Heart left ventricle (tissue), 16 donors: ENCODE data around the gene DNAJB4. TPM values are rescaled to one million over a fixed set of nuclear protein-coding genes. Genes with fewer than 3 reads are reported as not detected.

ENCODE experiments used
- ATAC-seq, 4 donors: fragments of 200-7000 bp; cut with Tn5 transposase; one replicate each; pipeline ENCODE4 v1.9.1; 2020 to 2022; ENCODE audit warnings: moderate library complexity in 4 of 4, mild to moderate bottlenecking in 3 of 4, moderate number of reproducible peaks in 1 of 4
- DNase-seq, 5 donors: peaks; one replicate each; pipeline ENCODE4 v3.0.0-alpha.2; 2020
- H3K27ac ChIP-seq, 12 donors: fragments of 200-600 bp; sonication (generic) in 4 of 12; one replicate each; pipeline versions ENCODE4 v1.5.0 to v1.8.0; 2016 to 2022; ENCODE audit warnings: mild to moderate bottlenecking in 2 of 12
- H3K27me3 ChIP-seq, 9 donors: fragments of 200-600 bp; sonication (generic) in 2 of 9; one replicate each; pipeline versions ENCODE4 v1.5.1 to v1.8.0; 2016 to 2022; ENCODE audit warnings: mild to moderate bottlenecking in 3 of 9
- H3K36me3 ChIP-seq, 9 donors: fragments of 200-600 bp; sonication (generic) in 2 of 9; one replicate each; pipeline versions ENCODE4 v1.5.0 to v1.8.0; 2018 to 2022; ENCODE audit warnings: mild to moderate bottlenecking in 2 of 9
- H3K4me1 ChIP-seq, 12 donors: fragments of 200-600 bp; sonication (generic) in 4 of 12; one replicate each; pipeline versions ENCODE4 v1.5.0 to v1.8.0; 2016 to 2022; ENCODE audit warnings: mild to moderate bottlenecking in 3 of 12
- H3K4me3 ChIP-seq, 12 donors: fragments of 200-600 bp; sonication (generic) in 4 of 12; one replicate each; pipeline versions ENCODE4 v1.5.0 to v1.8.0; 2017 to 2022; ENCODE audit warnings: mild to moderate bottlenecking in 9 of 12, moderate library complexity in 4 of 12
- H3K9me3 ChIP-seq, 12 donors: fragments of 200-600 bp; sonication (generic) in 4 of 12; one replicate each; pipeline versions ENCODE4 v1.5.0 to v1.8.0; 2016 to 2022; ENCODE audit warnings: mild to moderate bottlenecking in 1 of 12
- POLR2A ChIP-seq, 2 donors: fragments of 450-650 bp; IDR thresholded peaks; one replicate each; pipeline ENCODE4 v1.6.1; 2017; ENCODE audit warnings: antibody characterized with exemption in 2 of 2, mild to moderate bottlenecking in 2 of 2, moderate library complexity in 2 of 2
- WGBS, 4 donors: extraction: QIAGEN DNeasy Blood & Tissue Kit in 2 of 4; methylation state at CpG; one replicate each; pipeline versions ENCODE4 v1.1.5 to v1.1.7; 2013 to 2018; 5-methylcytosine and 5-hydroxymethylcytosine counted together
- intact Hi-C, 10 donors: fragments of 100-400 bp; cut with DNase I; formaldehyde crosslinking; loops; one replicate each; pipeline versions ENCODE4 v1.11.1 to v1.14.2; 2022
- polyA plus RNA-seq, 2 donors: library from polyadenylated mRNA; stranded (reverse); fragments of 200-250 nt; gene quantifications; one replicate each; pipeline ENCODE4 v1.2.3, GENCODE V29; 2013
- total RNA-seq, 9 donors: library from RNA; depleted of rRNA in 2 of 9; stranded (reverse); fragments of >200 nt in 2 of 9; fragmentation: NEBNext Ultra II Directional in 3 of 9; extraction: Animal tissue kit (Norgen Biotek cat#: 25700) in 3 of 9; gene quantifications; one replicate each; pipeline versions ENCODE4 v1.1.0 to v1.2.4, GENCODE V29; 2016 to 2023
- TF ChIP-seq, protein P1 (sequence below), 12 donors: fragments of 200-600 bp; sonication (generic) in 4 of 12; IDR thresholded peaks; one replicate each; pipeline versions ENCODE4 v1.5.0 to v1.8.0; 2018 to 2022; ENCODE audit warnings: antibody characterized with exemption in 12 of 12, mild to moderate bottlenecking in 5 of 12
- donor health status: ischemic (EF 13 %, LVEDD 7.1; RV severe dilation, severe dysfunction).
- donor health status: healthy with polysubstance abuse.
- donor health status: DM: no; HTN: yes; CAD: no.
- donor health status: DM: no; HTN: no; CAD: no.
- donor health status: ischemic (EF 25% LVEDD 6.9; RV normal size, moderate dysfunction).
- donor health status: ischemic (EF 25% LVEDD 5.7; RV mildly dilated, moderate dysfunction).
- donor health status: healthy.
- donor health status: DM: yes; HTN: yes; CAD: no.
- donor health status: ischemic (EF 35%, LVEDD 5.7; RV mildly dilated, moderate dysfunction).
- donor health status: nonischemic (EF 11% LVEDD 7.7; RV severe dilation, severe dysfunction).
- donor health status: DM: yes; HTN: yes; CAD: no.
- donor health status: PGD.
- donor health status: ischemic (EF 29% LVEDD 5.4; RV normal size, mild dysfunction).
- donor health status: nonischemic (EF 23%, LVEDD 6.1; RV moderate dilation, normal function).

The DNAJB4 gene
- total and polyA plus RNA-seq, 11 donors = 35.2 to 190 (median 95.9) TPM

DNA sequence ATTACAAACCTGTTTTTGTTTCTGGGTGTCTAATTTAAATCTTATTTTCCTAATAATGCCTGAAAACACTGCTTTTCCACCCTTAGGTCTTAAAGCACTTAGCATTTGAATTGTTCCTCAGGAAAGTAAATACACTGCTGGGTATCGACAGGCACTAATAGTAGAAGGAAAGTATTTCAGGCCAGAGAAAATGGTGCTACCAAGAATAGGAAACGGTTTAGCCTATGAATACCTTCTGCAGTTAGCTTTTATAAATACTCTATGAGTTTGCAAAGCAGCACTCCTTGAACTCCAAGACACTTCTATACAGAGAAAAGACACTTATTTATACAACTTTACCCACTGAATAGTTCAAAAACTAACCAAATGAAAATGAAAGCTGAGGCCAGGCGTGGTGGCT is 32.7 kb upstream of the DNAJB4 start:
- intact Hi-C loops = no loop called here

DNA sequence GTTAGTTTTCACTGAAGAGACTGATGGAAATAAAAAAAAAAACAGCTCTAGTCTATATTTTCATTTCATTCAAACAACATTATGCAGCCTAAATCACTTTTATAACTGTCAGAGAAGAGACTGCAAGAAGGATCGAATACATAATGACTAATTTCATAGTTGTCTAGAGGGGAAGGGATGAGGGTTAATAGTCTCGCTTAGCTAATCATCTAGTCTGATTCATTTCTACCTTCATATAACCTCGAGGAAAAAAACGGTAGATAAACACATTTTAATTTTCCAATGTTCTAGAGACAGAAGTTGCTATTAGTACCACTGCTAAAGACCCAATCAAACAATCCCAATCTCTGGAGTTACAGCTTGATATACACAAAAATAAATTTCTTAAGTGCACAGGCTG is 29.4 kb upstream of the DNAJB4 start:
- Histone ChIP-seq H3K36me3 (peaks cover 0 to 47% (median 9%) of the 10 kb centered on the region in 9 donors), H3K9me3 (no peaks in the 10 kb centered on the region), H3K4me3 (peak overlapping the region in 9 of 12 donors; percentile 19 to 90 (median 81)), H3K27ac (peak overlapping the region in 5 of 12 donors; percentile 4 to 40 (median 24)), H3K4me1 (peaks cover 0 to 70% (median 40%) of the 10 kb centered on the region in 12 donors), H3K27me3 (no peaks in the 10 kb centered on the region)
- ATAC-seq (no peak), DNase-seq (no peak)
- WGBS, 4 donors = 11 to 22% (median 20%) methylated on average over 4 of the region's 4 CpGs
- intact Hi-C loops = loop anchor here in 6 of 10 donors (5.0 kb wide), 3 partner anchors 37 to 137 kb away; partner anchors contain the start of gene GIPC2 (in 1 of the 6)
- TF ChIP-seq, protein P1, sequence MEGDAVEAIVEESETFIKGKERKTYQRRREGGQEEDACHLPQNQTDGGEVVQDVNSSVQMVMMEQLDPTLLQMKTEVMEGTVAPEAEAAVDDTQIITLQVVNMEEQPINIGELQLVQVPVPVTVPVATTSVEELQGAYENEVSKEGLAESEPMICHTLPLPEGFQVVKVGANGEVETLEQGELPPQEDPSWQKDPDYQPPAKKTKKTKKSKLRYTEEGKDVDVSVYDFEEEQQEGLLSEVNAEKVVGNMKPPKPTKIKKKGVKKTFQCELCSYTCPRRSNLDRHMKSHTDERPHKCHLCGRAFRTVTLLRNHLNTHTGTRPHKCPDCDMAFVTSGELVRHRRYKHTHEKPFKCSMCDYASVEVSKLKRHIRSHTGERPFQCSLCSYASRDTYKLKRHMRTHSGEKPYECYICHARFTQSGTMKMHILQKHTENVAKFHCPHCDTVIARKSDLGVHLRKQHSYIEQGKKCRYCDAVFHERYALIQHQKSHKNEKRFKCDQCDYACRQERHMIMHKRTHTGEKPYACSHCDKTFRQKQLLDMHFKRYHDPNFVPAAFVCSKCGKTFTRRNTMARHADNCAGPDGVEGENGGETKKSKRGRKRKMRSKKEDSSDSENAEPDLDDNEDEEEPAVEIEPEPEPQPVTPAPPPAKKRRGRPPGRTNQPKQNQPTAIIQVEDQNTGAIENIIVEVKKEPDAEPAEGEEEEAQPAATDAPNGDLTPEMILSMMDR (IDR thresholded peaks at IDR 0.05) = no peak
- TF ChIP-seq POLR2A (IDR thresholded peaks at IDR 0.05) = no peak

More for the DNA sequence above, 32.7 kb upstream of the DNAJB4 start:
- DNase-seq (no peak), ATAC-seq (peak in 1 of 4 donors; percentile 13)
- TF ChIP-seq POLR2A (IDR thresholded peaks at IDR 0.05) = no peak
- TF ChIP-seq, protein P1 (IDR thresholded peaks at IDR 0.05) = no peak
- H3K27ac ChIP-seq = no peak overlapping the region
- H3K4me3 ChIP-seq = no peak overlapping the region
- peaks cover 0 to 78% (median 42%) of the 10 kb centered on the region in 9 donors for H3K36me3 ChIP-seq
- H3K27me3 ChIP-seq = no peaks in the 10 kb centered on the region
- WGBS, 4 donors = 67 to 70% (median 69%) methylated on average over 3 of the region's 3 CpGs
- peaks cover 0 to 80% (median 41%) of the 10 kb centered on the region in 12 donors for H3K4me1 ChIP-seq
- H3K9me3 ChIP-seq = no peaks in the 10 kb centered on the region

DNA sequence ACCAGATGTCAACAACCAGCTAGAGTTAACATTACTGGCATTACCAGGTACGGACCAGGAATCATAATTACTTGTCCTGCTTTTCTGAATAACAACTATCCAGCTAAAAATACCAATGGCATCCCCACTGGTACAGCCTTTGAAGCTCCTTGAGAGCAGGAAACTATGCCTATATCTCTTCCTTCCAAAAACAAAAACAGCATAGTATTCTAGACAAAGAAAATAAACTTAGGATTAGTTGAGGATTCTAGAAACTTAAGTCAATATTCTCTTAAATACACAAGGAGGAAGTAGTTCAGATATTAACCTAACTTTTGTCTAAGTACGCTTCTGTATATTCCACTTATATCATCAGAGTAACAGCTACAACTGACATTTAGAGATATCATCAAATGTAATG is 28.8 kb upstream of the DNAJB4 start:
- ATAC-seq (no peak), DNase-seq (no peak)
- Histone ChIP-seq H3K36me3 (peaks cover 0 to 42% (median 5%) of the 10 kb centered on the region in 9 donors), H3K4me3 (peak overlapping the region in 10 of 12 donors; percentile 1 to 90 (median 80)), H3K27me3 (no peaks in the 10 kb centered on the region), H3K4me1 (peaks cover 0 to 71% (median 45%) of the 10 kb centered on the region in 12 donors), H3K9me3 (no peaks in the 10 kb centered on the region), H3K27ac (peak overlapping the region in 5 of 12 donors; percentile 7 to 40 (median 24))
- intact Hi-C loops = loop anchor here in 7 of 10 donors (2.0 to 5.0 kb wide), 4 partner anchors 36 to 139 kb away; partner anchors contain the start of gene GIPC2 (in 1 of the 7)
- no peak for TF ChIP-seq POLR2A (IDR thresholded peaks at IDR 0.05)
- TF ChIP-seq, protein P1 (IDR thresholded peaks at IDR 0.05) = no peak
- 22 to 28% (median 24%) methylated on average over 2 of the region's 2 CpGs for WGBS, 4 donors

DNA sequence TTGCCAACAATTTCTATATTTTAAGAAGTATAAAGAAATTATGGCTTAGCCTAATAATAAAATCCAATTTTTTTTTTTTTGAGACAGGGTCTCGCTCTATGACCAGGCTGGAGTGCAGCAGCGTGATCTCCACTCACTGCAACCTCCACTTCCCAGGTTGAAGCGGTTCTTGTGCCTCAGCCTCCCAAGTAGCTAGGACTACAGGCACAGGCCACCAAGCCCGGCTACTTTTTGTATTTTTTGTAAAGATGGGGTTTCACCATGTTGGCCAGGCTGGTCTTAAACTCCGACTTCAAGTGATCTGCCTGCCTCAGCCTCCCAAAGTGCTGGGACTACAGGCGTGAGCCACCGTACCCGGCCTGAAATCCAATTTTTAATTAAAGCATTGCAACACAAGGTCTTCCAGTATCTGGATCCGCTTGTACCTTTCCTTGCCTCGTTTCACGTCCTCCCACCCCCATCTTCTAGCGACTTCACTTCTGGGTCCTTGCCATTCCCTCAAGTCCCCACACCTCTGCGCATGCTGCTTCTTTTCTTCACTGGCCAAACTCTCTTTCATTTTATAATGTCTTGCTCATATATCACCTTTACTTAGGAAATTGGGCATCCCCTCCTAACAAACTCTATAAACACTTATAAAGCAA is 28.2 kb upstream of the DNAJB4 start:
- ATAC-seq = no peak
- H3K36me3 ChIP-seq = peaks cover 0 to 35% (median 5%) of the 10 kb centered on the region in 9 donors
- intact Hi-C loops = loop anchor here in 7 of 10 donors (2.0 to 5.0 kb wide), 4 partner anchors 36 to 138 kb away; partner anchors contain the start of gene GIPC2 (in 1 of the 7)
- H3K9me3 ChIP-seq = no peaks in the 10 kb centered on the region
- WGBS, 4 donors = 71 to 76% (median 74%) methylated on average over 13 of the region's 13 CpGs
- peak overlapping the region in 11 of 12 donors; percentile 65 to 92 (median 81) for H3K4me3 ChIP-seq
- no peaks in the 10 kb centered on the region for H3K27me3 ChIP-seq
- peak overlapping the region in 5 of 12 donors; percentile 95 to 99 (median 98) for H3K27ac ChIP-seq
- DNase-seq = no peak
- TF ChIP-seq, protein P1 (IDR thresholded peaks at IDR 0.05) = no peak
- no peak for TF ChIP-seq POLR2A (IDR thresholded peaks at IDR 0.05)
- peaks cover 0 to 71% (median 48%) of the 10 kb centered on the region in 12 donors for H3K4me1 ChIP-seq
